GM18858 (cell line): ENCODE data around the gene NFKBIB.

Experiments used
- ATAC-seq: cut with Tn5 transposase; IDR thresholded peaks from one replicate; pipeline ENCODE4 v1.9.1; 2021; ENCODE audit not compliant: unreplicated experiment

NFKBIB gene

DNA sequence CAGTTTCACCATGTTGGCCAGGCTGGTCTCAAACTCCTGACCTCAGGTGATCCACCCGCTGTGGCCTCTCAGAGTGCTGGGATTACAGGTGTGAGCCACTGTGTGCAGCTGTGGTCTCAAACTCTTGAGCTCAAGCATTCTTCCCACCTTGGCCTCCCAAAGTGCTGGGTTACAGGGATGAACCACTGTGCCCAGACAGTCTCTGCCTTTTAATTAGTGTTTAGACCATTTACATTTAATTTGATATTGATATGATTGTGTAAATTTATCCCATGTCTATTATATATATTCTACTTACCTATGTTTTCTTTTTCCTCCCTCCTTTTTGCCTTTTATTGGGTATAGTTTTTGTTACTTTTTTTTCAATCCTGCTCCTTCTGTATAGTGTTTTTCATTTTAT is 1.9 kb downstream of the NFKBIB start:
- no peak for ATAC-seq

DNA sequence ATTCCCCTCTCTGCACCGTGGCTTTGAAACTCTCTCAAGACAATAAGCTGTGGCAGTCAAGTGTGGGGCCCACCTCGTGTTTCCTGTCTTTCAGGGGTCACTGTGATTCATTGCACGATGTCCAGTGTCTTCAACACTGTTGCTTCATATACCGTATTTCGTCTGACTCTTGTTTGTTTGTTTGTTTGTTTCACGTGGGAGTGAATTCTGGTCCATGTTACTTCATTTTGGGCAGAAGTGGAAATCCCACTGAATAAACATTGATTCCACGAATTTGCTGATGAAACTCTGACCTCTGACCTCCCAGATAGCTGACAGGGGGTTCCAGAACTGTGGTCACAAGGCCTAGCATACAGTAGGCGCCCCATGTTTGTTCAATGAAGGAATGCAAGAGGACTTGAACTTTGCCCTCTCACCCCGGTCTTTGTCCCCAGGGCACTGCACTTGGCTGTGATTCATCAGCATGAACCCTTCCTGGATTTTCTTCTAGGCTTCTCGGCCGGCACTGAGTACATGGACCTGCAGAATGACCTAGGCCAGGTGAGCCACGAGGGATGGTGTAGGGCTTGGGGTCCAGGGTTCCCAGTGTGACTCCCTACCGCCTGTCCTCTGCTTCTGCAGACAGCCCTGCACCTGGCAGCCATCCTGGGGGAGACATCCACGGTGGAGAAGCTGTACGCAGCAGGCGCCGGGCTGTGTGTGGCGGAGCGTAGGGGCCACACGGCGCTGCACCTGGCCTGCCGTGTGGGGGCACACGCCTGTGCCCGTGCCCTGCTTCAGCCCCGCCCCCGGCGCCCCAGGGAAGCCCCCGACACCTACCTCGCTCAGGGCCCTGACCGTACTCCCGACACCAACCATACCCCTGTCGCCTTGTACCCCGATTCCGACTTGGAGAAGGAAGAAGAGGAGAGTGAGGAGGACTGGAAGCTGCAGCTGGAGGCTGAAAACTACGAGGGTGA is 5.1 kb downstream of the NFKBIB start:
- no peak for ATAC-seq

DNA sequence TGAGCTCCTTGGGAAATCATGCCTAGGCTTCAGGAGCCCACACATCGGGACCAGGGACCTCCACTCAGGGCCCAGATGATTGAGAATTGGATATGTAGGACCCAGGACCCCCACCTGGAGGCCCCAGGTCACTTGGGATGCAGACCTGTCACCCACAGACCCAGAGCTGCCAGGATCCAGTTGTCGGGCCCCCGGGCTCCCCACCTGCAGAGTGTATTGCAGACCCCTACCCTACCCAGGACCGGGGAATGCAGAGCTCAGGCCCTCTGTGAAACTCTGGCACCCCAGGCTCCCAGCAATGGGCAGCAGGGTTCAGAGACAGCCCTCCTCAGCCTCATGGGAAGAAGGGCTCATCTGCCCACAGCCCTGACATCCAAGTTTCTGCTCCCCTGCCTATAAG is 5.9 kb downstream of the NFKBIB start:
- ATAC-seq = no peak

DNA sequence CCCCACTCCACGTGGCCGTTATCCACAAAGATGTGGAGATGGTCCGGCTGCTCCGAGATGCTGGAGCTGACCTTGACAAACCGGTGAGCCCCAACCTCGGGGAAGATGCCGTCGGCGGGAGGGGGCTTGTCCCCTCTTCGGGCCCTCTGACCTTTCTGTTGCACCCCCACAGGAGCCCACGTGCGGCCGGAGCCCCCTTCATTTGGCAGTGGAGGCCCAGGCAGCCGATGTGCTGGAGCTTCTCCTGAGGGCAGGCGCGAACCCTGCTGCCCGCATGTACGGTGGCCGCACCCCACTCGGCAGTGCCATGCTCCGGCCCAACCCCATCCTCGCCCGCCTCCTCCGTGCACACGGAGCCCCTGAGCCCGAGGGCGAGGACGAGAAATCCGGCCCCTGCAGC is 7.5 kb downstream of the NFKBIB start:
- no peak for ATAC-seq

DNA sequence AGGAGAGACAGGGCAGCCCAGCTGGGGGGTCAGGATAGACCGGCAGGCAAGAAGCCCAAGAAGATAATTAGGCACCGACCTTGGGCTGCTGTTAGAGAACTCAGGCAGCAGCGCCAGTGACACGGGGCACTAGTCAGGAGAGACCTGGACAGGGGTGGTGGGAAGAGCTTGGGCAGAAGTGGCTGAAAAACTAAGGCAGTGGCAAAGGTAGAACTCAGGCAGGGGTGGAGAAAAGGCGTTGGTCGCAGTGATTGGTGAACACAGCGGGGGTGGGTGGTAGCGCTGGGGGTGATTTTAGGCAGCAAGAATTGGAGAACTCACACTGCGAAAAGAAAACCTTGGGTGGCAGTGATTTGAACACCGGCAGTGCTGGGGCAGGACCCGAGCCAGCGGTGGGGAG is 7.9 kb downstream of the NFKBIB start:
- no peak for ATAC-seq

DNA sequence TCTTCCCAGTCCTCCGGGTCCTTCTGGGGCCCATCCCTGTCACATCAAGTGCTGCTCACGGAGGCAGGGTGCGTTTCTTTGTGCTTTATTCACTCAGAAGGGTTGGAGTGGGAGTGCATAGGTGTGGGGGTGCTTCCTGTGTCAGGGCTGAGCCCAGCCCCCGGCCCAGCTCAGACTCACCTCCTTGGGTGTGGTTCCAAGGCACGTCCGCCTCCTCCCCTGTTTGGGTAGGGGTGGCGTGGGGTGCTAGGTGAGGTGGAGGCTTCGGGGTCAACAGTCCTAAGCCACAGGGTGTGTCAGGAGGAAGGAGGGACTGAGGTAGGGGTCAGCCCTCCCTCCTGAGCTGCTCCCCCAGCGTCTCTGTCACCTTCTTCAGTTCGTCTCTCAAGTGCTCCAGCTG is 9.1 kb downstream of the NFKBIB start:
- no peak for ATAC-seq

DNA sequence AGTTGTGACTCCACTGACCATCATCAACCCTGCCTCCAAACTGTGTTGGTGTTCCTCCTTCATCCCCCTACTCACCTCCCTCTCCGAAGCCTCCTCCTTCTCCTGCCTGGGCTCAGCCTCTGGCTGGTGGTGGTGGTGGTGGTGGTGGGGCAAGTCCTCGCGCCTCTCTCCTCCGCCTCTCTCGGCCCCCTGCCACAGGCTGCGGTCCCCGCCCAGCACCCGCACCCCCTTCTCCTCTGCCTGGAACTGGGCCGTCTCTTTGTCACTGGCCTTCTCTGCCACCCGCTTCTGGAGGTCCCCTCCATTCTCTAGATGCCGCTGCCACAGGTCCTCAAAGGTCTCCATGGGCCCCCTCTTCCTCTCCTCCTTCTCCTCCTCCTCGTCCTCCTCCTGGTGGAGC is 10.7 kb downstream of the NFKBIB start:
- no peak for ATAC-seq

DNA sequence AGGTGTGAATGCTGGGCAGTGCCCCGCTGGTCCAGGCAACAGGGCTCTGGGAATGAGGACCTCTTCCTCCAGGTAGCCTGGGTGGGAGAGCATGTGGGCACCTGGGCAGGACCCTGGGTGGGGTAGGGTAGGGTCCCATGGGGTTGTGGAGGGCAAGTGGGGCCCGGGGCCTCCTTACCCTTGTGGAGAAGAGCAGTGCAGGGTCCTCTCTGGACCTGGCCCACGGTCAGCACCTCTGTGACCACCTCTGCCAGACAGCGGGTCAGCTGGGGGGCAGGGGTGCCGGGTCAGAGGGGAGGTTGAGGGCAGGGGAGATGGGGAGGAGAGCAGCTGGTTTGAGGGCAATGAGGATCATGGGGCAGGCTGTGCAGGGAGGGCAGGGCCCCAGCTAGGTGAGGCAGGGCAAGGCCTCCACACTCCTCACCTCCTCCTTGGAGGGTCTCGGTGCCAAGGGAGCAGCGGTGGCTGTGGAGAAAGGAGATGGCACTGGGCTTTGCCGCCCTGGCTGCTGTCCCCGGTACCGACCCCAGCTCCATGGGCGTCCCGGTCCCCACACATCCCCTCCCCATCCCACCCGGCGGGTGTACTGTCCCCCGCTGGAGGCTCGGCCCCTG is 11.7 kb downstream of the NFKBIB start:
- no peak for ATAC-seq

DNA sequence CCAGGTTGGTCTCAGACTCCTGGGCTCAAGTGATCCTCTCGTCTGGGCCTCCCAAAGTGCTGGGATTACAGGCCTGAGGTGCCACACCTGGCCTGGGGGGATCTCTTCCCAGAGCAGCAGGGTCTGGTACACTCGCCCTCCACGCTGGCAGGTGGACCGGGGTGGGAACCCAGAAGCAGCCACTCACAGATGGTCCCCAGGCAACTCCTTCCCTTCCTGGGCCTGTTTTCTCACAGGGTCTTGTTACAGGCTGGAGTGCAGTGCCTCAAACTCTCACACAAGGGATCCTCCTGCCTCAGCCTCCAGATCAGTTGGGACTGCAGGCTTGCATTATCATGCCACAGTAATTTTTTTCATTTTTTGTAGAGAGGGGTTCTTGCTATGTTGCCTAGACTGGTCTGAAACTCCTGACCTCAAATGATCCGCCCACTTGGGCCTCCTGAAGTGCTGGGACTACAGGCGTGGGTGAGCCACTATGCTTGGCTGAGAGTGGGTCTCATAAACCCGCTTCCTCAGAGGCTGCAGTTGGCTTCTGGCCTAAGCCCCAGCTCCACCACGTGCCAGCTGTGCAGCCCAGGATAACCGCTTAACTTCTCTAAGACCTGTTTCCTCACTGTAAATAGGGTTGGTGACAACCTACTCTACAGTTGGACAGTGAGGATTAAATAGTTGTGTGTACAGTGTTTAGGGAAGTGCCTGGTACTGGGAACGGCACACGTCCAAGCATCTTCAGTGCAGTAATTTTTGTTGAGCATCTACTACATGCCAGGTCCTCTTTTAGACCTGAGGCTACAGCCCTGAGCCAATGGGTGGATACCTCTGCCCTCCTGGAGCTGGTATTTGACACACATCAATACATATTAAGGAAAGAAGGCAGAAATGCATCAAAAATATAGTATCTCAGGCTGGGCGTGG is 13.1 kb downstream of the NFKBIB start:
- ATAC-seq = no peak

DNA sequence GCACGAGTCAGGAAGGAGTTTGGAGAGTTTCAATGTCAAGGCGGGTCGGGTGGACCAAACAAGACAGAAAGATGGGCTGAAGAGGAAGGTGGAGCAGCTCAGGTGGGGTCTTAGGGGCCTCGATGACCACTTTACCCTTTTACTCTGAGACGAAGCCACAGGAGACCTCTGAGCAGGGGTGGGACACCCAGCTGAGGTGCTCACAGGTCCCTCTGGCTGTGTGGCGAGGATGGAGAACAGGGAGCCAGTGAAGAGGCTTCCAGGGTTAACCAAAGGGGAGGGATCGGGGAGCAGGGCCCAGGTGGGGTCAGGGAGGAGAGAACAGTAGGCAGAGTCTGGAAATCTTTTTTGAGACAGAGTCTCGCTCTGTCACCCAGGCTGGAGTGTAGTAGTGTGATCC is 14.2 kb downstream of the NFKBIB start:
- ATAC-seq = no peak

DNA sequence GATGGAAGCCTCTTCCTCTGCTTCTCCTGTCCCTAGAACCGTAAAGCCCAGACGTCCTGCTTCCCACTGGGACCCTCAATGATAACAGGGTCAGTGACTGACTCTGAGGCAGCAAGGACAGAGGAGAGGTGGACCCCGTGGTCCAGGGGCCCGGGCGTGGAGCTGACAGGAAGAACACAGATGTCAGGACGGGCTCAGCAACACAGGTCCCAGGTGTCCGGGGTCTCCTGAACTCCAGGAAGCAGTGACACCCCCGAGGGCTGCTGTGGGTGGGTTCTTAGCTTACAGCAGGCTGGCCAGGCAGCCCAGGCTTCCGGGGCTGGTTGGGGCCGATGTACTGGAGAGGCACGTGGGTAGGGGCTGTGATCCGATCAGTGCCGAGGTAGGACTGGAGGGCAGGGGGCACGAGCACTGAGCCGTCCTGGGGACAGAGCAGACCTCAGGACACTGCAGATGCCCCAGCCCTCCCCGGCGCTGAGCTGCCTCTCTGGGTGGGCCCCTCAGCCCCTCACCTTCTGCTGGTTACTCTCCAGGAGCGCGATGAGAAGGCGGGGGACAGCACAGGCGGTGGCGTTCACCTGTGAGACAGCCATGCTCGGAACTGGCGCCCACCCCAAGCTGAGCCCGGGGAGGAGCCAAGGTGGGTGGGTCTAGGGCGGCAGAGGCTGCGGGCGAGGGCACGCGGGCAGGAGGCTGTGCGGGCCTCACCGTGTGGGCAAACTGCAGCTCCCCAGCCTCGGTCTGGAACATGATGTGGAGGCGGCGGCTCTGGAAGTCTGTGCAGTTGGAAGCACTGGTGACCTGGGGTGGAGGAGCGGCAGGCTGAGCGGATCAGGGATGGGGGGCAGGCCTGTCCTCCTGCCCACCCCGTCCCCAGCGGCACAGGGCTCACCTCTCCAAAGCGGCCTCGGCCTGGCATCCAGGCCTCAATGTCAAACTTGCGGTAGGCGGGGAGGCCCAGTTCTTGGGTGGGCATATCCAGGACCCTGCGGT is 15.9 kb downstream of the NFKBIB start:
- ATAC-seq = no peak

DNA sequence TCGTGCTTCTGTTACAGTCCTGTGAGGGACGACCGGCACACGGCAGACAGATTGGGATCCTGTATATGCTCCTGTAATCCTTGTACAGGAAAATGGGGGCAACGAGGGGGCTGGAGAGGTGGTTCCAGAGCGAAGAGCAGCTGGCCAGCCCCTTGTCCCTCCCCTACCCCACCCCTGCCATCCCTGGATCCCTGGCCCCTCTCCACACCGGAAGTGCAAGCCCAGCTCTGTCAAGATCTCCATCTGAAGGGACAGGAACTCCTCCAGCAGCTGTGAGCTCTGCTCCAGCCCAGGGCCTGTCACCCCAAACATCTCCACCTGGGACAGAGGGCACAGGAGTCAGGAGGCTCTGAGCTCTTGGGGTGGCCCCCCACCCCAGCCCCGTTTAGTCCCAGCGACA is 17.7 kb downstream of the NFKBIB start:
- no peak for ATAC-seq

DNA sequence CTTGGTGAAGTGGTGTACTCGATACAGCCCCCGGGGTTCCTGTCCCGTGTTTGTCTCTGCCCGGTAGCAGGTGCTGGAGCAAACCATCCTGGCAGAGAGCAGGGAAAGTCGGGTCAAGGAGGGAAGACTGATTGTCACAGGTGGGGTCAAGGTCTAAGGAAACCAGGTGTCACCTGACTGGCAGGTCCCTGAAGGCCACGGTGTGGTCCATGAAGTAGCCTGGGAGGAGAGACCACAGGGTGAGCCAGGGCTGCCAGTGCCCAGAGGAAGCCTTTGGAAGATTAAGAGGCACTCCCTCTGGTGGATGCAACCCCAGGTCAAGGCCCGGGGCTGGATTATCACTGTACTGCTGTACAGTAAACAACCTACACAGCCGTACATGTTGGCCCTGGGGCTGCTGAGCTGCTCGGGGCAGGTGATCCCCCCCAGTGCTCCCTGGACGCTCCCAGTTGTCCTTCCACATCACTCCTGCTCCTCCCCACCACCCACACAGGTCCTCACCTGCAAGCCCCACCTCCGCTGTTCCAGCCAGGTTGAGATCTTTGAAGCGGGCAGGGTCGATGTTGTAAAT is 18.2 kb downstream of the NFKBIB start:
- no peak for ATAC-seq

DNA sequence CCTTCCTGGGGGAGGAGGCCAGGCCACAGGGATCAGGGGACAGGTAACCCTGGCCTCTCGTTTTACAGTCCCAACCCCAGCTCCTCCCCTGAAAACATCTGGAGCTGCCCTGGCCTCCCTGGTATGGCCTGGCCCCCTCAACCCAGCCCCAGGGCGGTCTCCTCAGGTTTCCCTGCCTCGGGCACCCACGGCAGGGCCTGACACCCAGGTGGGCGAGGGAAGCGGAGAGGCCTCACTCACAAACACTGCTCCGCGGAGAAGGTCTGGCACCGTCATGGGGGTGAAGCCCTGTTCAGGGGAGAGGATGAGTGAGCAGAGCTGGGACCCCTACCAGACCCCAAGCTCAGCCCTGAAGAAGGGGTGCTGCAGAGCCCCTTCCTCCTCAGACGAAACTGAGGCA is 18.8 kb downstream of the NFKBIB start:
- ATAC-seq = no peak

DNA sequence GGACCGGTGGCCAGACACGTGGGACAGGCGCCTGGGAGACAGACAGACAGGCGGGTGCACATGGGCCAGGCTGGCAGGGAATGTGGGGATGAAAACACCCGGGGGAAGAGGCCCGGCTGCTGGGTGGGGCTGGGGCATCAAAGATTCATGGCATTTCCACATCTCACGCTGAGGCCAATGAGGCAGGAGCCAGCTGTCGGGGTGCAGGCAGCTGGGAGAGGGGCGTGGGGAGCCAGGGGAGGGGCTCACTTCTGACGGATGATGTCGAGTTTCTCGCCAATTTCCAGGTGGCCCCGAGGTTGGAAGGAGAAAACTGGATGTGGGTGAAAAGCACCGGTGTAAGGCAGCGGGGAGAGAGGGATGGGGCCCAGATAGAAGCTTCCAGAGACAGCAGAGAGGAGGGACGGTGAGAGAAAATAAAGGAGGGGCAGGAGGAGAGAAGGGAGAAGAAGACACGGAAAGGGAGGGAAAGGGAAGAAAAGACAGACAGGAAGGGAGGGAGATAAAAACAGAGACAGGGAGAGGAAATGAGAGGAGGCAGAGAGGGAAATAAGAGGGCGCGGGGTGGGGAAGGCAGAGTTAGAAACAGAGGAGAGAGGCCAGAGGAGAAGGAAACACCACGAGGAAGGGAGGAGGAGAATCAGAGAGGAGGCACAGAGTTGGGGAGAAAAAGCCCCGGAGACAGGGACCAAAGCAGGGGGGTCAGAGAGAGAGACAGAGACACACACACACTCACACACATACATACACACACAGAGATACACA is 20.2 kb downstream of the NFKBIB start:
- no peak for ATAC-seq

DNA sequence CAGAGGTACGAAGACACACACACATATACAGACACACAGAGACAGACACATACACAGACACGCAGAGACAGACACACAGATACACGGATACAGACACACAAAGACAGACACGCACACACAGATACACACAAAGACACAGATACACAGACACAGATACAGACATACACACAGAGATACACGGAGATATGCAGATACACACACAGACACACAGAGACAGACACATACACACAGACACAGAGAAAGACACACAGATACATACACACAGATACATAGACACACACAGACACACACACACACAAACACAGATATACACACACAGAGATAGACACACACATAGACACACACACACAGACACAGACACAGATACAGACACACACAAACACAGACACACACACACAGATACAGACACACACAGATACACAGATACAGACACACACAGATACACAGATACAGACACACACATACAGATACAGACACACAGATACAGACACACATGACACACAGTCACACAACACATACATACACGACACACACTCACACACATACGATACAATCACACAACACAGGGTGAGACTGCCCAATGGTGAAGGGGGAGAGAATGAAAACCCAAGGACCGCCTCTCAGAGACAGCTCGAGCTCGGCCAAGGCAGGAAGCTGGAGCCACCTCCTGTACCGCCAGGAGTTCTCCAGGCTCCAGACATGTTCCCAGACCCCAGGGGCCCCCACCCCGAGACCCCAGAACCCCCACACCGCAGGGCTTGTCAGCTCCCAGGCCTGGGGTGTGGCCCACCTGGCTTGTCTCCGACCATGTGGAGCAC is 21.0 kb downstream of the NFKBIB start:
- no peak for ATAC-seq

DNA sequence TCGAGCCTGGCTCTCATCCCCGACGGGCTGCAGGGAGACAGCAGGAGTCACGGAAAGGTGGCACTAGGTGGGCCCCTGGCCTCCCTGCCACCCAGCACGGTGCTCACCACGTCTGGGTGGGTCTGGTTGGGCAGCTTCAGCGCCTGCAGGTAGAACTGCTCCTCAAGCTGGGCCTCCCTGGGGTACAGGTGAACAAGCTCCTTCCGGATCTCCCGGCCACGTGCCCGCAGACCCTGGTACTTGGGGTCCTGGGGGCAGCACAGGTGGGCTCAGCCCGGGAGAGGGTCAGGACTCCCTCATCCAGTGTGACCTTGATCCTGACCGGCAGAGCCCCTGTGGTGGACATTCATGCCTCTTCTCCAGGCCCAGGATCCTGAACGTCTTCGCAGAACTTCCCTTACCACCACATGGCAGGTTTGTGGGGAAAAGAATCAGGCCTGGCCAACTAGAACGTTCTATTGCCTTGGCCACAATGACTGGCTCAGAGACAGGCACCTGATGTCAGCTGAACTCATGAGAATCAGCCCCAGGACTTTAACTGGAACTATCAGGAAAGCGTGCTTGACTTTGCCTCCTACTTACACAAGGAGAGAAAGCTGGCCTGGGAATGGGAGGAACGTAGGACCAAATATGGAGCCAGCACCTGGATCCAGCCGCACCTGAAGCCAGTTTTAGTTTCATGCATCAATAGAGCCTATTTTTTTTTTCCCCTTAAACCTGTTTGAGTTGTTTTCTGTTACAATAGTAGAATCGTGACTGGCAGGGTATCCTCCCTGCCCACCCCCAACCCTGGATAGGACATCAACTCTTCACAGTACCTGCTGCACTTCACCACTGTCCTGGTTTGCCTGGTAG is 21.9 kb downstream of the NFKBIB start:
- ATAC-seq = no peak
